Stimulated activated CD4-positive, alpha-beta T cell treated with anti-CD3 and anti-CD28 coated beads, Interleukin-15, amount 100 ng/mL, for 1 hour (primary cell): ENCODE data around the gene DDX25.

Source experiments
- DNase-seq, 2 donors: peaks; one replicate each; pipeline ENCODE4 v3.0.0-alpha.2; 2020; ENCODE audit warnings: low read depth in 1 of 2, low spot score in 1 of 2

The DDX25 gene

DNA sequence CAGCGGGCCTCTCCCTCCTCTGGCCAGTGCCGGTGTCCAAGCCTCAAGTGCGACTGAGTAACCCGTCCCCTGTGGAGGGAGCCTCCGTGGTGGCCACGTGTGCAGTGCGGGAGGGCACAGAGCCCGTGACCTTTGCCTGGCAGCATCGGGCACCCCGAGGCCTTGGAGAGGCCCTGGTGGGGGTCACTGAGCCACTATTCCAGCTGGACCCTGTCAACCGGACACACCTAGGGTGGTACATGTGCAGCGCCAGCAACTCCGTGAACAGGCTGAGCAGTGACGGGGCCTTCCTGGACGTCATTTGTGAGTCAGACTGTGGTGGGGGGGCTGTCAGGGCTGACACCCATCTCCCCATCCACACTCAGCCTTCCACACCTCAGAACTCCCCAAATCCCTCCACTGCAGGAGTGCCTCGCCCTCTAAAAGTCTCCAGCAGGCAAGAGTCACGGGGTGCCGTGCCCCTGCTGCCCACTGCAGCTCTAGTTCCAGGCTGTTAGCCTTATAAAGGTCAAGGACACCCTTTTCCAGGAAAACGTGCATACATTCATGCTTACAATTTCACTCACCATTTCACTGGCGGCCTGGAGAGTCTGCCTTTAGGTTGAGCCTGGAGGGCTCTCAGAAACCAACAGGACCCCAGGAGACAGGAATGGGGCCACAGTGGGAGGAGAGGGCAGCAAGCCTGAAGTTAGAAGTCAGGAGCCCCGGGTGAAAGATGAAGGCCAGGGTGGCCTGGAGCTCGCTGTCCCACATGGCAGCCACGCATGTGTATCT, 44.2 kb downstream of the DDX25 start:
- no peak for DNase-seq

DNA sequence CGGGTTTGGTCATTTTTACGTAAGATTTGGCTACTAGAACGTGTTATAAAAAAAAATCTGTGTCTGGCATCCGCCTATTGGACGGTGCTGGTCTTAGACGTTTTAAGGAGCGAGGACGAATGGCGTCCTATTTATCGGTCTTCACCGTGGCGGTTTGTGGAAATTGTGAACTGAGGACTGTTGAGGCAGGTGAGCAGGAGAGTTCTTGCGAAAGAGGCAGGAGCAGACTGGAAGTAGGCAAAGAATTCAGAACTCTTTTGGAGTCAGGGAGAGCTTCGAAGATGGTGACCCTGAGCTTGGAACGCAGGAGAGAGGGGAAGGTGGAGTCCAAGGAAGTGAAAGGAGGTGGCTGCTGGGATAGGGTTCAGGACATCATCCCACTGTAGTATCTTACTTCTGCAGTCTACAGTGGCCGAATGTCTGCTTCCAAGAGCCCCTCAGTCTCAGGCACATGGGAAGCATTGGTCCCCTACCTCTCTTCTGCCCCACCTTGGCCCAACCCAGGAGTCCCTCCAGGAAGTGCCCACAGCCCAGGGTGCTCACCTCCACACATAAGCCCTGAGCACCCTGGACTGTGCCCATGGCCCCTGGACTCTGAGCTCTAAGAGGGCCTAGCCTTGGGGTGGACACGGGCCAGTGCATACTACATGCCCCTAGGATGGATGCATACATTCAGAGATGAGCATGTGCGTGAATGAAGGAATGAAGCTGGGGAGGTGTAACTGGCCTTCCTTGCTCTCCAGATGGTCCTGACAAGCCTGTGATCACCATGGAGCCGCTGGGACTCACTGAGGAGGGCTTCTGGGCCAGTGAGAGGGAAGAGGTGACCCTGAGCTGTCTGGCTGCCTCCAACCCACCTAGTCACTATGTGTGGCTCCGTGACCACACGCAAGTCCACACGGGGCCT, 45.2 kb downstream of the DDX25 start:
- no peak for DNase-seq

DNA sequence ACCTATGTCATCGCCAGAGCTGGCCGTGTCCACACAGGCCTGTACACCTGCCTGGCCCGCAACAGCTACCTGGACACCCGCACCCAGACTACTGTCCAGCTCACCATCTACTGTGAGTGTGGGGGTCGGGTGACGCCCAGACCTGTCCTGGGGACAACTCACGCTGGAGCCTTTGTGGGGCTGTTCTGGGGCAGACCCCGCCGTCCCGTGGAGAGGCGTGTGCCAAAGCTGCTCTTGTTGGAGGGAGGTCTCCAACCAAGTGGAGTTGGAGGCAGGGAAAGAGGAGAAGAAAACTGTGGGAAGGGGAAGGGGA, 45.8 kb downstream of the DDX25 start:
- DNase-seq: no peak

DNA sequence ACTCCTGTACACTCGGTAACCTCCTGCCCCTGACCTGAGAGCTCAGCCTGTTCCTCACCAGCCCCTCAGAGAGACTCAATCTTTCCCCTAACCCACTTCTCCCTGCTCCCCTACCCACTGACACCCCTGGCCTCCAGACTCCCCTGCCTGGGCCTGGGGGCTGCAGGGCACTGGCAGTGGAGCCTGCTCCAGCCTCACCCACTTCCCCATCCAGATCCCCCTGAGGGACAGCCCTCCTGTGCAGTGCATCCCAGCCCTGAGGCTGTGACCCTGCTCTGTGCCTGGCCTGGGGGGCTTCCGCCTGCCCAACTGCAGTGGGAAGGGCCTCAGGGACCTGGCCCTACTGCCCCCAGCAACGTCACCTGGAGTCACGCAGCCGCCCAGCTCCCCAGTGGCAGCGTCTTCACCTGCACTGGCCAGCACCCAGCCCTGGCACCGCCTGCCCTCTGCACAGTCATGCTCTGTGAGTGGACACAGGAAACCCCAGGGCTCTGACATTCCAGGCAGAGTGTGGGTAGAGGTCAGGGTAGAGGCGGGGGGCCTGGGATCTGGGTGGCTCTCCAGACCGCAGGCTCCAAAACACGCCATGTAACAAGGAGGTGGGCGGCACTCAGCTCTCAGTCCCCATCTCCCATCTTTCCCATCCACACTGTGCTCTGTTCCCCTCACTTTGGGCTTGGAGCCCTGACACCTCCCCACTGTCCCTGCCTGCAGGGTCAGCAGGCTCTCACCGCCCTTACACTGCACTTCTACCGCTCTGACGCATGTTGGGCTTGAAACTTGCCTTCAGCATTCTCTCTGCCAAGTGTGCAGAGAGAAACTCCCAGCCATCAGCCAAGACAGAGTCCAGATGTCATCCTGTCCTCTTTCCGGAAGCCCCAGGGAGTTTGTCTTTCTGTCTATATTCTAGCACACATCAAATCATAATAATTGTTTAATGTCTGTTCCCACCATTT, 46.7 kb downstream of the DDX25 start:
- no peak for DNase-seq

- no peak for DNase-seq
These were observed 47.4 kb downstream of the DDX25 start for GRCh38 chr11:125951731-125952130.

GRCh38 chr11:125952559-125952958, 48.3 kb downstream of the DDX25 start:
- DNase-seq: no peak

DNA sequence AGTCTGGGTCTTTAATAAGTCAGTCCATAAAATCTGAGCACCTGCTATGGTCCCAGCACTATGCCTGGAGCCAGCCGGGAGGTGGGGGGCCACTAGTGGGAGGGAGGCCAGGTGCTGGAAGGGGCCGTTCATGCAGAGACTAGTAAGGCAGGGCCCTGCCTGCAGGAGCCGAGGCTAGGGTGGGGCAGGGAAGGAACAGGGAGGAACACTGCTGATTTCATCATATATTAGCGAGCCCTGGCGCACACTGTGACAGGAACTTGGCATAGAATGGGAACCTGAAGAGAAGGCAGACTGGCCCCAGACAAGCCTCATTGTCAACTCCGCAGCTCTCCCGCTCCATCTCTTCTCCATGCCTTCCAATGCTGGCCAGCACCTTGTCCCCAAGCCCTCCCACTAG, 48.7 kb downstream of the DDX25 start:
- no peak for DNase-seq

DNA sequence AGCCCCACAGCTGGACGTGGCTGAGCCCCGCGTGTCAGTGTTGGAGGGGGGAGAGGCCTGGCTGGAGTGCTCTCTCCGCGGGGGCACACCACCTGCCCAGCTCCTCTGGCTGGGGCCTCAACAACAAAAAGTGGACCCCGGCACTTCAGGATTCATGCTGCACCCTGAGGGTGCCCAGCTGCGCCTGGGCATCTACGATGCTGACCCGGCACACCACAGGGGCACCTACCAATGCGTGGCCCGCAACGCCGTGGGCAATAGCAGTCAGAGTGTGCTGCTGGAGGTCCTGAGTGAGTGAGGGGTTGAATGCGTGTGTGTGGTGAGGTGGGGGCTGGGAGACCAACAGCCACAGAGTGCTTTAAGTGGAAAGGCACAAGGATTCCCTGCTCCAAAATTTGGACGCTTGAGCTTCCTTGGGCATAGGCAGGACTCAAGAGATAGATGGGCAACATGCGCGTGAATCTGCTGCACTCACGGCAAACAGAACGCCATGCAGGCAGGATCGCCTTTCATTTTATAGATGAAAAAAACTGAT, 49.2 kb downstream of the DDX25 start:
- no peak for DNase-seq

DNA sequence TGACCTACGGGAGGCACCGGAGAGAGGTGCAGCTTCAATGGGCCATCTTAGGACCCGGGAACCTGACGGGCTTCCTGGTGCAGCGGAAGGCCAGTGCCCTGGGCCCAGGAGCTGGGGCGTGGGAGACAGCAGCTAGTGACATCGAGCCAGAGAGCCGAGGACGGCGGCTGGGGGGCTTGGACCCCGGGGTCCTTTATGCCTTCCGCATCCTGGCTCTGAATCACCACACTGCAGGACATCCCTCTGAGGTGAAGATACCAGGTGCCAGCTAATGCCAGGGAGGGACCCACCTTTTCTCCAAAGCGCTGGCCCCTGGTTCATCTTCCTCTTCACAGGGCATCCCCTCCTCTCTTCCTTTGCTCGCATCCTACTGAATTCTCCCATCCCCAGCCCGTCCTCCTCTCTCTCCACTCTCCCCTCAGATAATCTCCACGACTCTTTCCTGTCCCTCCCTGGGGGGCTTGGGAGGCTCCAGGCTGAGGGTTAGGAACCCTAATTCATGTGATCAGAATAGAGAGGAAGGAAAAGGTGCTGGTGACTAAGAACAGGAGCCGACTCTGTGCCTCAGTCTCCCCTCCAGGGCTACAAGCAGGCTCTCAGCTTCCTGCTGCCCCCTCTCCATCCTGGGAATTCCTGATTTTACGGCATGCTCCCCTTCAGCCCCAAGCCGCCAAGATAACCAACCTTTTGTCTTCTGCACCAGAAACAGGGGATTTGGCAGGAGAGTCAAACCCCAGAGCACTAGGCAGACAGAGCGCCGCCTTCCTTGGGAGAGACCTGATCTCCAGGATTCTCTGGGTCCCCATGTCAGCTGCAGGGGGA, 50.0 kb downstream of the DDX25 start:
- DNase-seq: no peak

GRCh38 chr11:125954945-125955640, 50.8 kb downstream of the DDX25 start:
- no peak for DNase-seq

- no peak for DNase-seq
These were observed 51.5 kb downstream of the DDX25 start for GRCh38 chr11:125955856-125956255.

GRCh38 chr11:125956391-125957134, 52.3 kb downstream of the DDX25 start:
- DNase-seq: no peak

DNA sequence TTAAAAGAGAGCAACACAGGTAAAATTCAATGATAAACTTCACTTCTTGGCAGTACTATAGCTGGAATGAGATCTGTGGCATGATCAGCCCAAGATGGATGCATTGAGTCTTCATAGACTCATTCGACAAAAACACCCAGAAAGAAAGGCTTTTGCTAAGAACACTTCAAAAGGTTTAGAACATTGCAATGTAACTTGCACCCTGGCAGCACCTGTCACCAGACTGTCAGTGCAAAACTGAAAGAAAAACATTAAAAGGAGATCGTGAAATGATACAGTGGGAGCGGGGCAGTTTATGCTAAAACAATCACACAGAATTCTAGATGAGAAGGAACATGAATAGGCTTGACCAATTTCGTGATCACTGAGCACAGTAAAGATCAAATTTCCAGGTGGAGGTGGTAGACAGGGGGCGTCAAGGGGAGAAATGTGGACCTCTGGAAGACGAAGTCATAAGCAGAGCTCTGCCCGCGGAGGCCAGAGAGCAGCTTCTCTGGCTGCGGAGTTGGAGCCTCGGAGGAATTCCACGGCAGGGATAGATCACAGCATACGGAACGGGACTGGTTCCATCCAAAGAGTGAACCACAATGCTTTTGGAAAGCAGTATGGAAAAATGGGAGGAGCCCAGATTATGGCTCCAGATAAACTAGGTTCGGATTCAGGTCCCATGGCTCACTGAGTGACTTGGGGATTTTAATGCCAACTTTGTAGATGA, 53.5 kb downstream of the DDX25 start:
- no peak for DNase-seq

DNA sequence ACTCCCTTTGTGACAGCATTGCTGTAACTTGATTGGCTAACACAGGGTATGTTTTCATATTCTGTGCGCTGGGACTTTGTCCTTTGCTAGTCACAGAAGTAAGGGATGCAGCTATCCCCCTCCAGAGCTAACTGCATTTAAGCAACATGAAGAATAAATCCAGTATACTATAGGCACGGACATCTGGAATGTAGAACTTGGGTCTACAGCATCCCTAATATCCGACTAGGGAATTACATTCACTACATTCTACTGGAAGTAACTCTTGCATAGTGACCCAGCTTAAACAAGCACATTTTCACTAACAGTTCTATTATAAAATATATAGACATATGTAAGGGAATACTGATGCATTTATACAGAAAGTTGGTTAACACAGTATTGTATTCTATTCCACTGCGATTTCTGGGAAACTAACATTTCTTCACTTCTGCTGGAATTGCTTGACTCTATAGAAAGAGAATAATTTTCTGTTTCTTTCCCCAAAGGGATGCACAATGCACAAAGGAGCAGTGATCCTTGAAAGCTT, 54.6 kb downstream of the DDX25 start:
- no peak for DNase-seq

- DNase-seq: no peak
These were observed 55.2 kb downstream of the DDX25 start for GRCh38 chr11:125959511-125959910.

GRCh38 chr11:125959931-125960330, 55.6 kb downstream of the DDX25 start:
- DNase-seq: no peak

DNA sequence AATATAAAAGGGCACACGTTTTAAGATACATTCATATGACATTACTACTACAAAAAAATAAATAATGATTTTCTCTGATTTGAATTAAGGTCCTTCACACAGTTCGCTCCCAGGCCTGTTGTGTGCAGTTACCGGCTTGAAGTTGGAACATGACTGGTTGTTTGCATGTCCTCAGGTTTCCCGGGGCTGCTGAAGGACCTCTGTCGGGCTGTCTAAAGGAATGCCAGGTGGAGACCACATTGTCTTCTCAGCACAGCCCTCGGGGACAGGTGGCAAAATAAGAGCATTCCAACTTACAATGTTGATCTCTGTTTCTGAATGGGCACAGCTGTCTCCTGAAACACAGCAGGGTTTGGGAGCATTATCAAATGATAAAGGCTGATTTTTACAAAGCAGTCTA, 56.5 kb downstream of the DDX25 start:
- no peak for DNase-seq

GRCh38 chr11:125967515-125967914, 63.2 kb downstream of the DDX25 start:
- DNase-seq: no peak
